LNCaP clone FGC (cell line): ENCODE results near the gene PDE6B.

Experiments
- DNase-seq: peaks from one replicate; pipeline ENCODE4 v3.0.0-alpha.2; 2011; ENCODE audit warnings: low read depth
- H3K4me3 ChIP-seq: 2 replicates; pipeline ENCODE4 v1.5.1; 2011; ENCODE audit warnings: mild to moderate bottlenecking, low read depth, low read length, control low read depth
- TF ChIP-seq, protein P1 (sequence below): IDR thresholded peaks from 2 replicates; pipeline ENCODE4 v1.5.1; 2012; ENCODE audit warnings: mild to moderate bottlenecking; ENCODE audit not compliant: control insufficient read depth, insufficient read depth; ENCODE audit errors: extremely low read depth

PDE6B gene

DNA sequence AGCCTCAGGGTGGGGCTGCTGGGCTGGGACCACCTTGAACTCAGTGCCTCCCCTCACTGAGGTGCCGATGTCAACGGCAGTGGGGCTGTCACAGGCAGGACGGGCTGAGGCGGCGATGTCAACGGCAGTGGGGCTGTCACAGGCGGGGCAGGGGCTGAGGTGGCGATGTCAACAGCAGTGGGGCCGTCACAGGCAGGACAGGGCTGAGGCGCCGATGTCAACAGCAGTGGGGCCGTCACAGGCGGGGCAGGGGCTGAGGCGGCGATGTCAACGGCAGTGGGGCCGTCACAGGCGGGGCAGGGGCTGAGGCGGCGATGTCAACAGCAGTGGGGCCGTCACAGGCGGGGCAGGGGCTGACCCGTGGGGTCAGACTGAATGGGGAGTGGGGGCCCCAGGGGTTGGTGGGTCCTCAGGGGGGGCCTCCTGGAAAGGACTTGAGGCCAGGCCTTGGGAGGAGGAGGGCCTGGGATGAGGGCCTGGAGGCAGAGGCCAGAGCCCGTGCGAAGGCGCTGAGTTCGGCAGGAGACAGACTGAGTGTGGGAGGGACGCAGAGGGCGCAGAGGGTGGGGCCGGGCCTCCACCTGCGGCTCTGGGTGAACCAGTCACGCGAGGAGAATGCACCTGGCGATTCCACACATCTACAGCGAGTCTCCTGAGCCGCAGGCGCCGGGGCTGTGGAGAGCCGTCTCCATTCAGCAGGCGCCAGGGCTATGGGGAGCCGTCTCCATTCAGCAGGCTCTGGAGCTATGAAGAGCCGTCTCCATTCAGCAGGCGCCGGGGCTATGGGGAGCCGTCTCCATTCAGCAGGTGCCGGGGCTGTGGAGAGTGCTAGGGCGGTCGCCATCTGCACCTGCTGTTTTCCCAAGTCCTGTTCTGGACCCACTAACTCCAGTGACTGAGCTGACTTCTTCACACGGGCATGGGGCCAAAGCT is 25.8 kb downstream of the PDE6B start:
- no peak overlapping the region for H3K4me3 ChIP-seq
- DNase-seq, result no peak
- TF ChIP-seq, protein P1, sequence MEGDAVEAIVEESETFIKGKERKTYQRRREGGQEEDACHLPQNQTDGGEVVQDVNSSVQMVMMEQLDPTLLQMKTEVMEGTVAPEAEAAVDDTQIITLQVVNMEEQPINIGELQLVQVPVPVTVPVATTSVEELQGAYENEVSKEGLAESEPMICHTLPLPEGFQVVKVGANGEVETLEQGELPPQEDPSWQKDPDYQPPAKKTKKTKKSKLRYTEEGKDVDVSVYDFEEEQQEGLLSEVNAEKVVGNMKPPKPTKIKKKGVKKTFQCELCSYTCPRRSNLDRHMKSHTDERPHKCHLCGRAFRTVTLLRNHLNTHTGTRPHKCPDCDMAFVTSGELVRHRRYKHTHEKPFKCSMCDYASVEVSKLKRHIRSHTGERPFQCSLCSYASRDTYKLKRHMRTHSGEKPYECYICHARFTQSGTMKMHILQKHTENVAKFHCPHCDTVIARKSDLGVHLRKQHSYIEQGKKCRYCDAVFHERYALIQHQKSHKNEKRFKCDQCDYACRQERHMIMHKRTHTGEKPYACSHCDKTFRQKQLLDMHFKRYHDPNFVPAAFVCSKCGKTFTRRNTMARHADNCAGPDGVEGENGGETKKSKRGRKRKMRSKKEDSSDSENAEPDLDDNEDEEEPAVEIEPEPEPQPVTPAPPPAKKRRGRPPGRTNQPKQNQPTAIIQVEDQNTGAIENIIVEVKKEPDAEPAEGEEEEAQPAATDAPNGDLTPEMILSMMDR, result no peak

GRCh38 chr4:651884-652642 is 26.7 kb downstream of the PDE6B start:
- no peak overlapping the region for H3K4me3 ChIP-seq
- DNase-seq, result no peak
- TF ChIP-seq, protein P1, result no peak

GRCh38 chr4:653080-653821 is 27.9 kb downstream of the PDE6B start:
- H3K4me3 ChIP-seq, result no peak overlapping the region
- DNase-seq, result no peak
- TF ChIP-seq, protein P1, result no peak

- DNase-seq, result no peak
- H3K4me3 ChIP-seq, result no peak overlapping the region
- TF ChIP-seq, protein P1, result no peak
These were observed 28.6 kb downstream of the PDE6B start for GRCh38 chr4:653831-654502.

DNA sequence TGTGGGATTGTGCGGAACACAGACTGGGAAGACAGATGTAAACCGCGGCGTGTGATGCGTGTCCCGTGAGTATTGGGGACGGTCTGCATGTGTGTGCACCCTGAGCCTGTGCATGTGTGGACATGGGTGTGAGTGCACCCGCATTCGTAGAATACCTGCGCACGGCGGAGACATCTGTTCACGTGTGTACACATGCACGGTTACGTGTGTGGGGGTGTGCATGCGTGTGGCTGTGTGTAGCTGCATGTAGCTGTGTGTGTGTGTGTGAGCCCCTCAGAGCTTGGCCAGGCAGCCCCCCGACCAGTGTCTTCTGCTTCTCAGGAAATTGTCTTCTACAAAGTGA is 29.1 kb downstream of the PDE6B start:
- no peak for DNase-seq
- TF ChIP-seq, protein P1, result no peak
- H3K4me3 ChIP-seq, result no peak overlapping the region

DNA sequence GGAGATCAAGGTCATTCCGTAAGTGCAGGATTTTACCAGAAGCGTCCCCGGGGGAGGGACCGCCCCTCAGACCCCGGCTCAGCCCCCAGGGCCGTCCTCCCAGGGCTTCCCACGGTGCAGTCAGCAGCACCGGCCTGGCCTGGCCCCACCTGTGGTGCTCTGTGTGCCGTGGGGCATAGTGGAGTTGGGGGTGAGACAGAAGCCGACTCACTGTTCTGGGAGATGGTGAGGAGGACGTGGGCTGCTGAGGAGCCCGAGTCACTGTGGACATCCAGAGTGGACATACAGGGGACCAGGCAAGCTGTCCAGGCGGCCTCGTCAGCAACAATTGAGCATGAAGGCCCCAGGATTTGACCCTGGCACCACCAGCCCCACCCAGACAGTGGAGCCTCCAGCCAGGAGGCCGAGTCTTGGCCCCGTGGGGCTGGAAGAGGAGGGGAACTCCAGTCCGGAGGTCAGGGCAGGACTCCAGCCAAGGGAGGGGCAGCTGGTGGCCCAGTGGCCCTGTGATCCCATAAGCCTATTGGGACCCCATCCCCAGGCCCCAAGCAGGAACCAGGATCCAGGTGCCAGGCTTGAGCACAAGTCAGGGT is 29.6 kb downstream of the PDE6B start:
- H3K4me3 ChIP-seq, result no peak overlapping the region
- no peak for DNase-seq
- TF ChIP-seq, protein P1, result no peak
